Fibroblast of upper back skin (primary cell): Measurements from ENCODE around the gene PPM1H.
"Not testable (repeated sequence)": the region's sequence is repeated elsewhere in the genome, so short reads cannot be mapped to it uniquely, and the experiment has no call there.

ENCODE experiments used
- DNase-seq: peaks from one replicate; pipeline ENCODE4 v3.0.0-alpha.2; 2013

Gene PPM1H

GRCh38 chr12:62832558-62832957, 102.4 kb downstream of the PPM1H start:
- no peak for DNase-seq

DNA sequence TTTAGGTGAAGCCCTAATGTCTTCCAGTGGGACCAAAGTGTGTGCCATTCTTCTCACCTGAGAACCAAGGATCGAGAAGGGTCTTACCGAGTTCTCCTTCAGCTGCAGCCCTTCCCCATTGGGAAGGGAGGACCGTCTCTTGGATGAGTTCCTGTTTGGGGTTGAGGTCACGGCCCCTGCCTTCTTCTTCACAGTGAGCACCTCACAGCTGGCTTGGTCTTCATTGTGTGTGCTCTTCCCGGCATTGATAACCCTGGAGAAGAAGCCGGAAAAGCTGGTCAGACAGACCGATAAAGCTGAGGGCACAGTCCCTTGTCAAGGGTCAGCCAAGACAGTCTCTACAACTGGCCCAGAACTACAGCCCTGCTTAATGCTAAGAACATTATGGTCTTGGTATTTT, 102.9 kb downstream of the PPM1H start:
- DNase-seq: no peak

DNA sequence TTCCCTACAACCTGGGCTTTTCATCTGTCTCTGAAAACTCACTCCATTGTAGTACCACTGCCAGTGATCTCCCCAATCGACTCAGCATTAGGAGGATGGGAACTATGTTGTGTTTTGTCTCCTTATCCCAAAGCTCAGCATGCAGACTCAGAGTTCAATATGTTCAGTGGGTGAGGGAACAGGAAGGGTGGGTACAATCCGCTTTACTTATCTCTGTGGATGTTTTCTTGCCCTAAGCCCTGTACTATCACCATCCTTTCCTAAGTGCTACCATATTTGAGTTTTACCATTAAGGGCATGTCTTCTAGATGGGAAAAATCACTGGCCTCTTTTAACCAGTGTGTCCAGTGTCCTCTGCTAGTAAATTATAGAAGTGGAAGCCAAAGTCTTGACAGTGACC, 107.1 kb downstream of the PPM1H start:
- no peak for DNase-seq

DNA sequence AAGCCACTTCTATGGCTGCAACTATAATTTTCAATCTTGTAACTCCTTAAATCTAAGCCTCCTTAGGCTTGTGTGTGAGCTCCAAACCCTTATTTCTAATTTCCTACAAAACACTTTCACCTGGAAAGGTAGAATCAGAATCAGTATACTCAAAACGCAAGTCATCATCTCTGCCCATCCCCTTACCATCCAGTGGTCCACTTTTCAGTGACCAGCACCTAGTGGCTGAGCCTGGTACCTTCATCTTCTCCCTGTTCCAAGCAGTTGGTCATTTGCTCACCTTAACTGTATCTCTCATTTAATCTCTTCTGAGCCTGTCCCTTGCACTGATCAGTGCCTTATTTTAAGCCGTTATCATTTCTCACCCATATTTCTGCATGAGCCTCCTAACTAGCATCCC, 107.9 kb downstream of the PPM1H start:
- DNase-seq: no peak

DNA sequence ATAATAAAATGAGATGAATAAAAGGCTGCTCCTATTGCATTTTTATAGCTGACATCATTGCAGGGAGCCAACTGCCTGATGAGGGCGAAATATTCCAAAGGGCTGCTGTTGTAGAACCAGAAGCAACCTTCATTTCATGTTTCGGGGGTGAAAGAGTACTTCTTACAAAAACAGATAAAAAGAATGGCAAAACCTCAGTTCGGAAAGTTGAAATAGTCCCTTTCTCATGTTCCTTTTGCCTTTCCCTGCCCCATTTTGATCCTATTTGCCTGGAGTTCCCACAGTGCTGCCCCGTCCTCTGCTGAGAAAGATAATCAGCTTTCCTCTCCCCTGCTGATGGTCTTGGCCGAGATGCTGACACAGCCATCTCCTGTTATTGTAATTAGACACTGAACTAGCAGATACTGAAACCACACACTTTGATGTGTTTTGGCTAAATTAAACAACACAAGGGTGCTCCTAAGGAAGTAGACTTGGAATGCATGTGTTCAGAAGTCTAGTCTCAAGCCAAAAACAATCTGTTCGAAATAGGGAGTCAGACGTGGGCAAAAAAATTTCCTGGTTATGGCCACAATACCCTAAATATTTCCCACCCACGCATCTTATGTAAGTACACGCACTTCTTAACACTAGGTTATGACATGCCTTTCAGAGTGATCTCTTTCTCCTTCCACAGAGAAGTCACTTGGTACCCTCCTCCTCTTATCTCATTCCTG, 117.2 kb downstream of the PPM1H start:
- DNase-seq: peak; percentile 21

- no peak for DNase-seq
Measured at GRCh38 chr12:62814243-62814642, 120.7 kb downstream of the PPM1H start.

DNA sequence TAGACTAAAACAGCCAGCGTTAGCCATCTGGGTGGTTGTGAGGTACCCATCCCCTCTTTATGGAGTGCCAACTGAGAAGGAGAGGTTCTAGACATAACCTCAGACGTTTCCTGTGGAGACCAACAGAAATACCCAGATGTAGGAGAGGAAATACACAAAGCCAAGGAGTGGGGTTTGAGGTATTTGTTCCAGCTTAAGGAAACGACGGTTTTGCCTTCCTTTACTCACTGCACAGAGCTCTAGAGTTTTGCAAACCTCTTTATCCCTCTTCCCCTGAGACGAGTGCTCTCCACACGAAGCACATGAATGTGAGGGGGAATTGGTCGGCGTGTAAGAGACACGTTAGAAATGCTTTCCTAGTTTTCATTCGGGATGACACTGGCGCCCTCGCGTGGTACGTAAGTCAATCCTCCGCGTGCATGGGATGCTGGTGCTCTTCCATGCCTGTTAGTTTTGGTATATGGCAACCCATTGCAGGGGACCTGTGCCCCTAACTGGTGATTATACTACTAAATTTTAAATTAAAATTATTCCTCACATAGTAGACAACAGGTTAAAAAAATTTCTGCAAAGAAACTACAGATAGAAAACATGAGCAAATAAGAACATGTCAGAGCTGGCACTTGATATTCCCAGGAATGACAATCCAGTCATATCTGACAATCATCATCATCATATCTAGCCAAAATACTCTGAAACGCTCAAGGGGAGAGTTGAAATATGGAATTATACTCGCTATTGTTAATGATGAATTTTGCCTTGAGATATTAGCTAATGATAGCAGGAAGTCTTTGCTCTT, 121.7 kb downstream of the PPM1H start:
- peak; percentile 74 for DNase-seq

- not testable (repeated sequence) for DNase-seq
Measured at GRCh38 chr12:62811481-62811880, 123.5 kb downstream of the PPM1H start.

GRCh38 chr12:62808166-62808879, 126.6 kb downstream of the PPM1H start:
- no peak for DNase-seq

- DNase-seq: no peak
Measured at GRCh38 chr12:62806893-62807292, 128.1 kb downstream of the PPM1H start.

GRCh38 chr12:62806244-62806836, 128.6 kb downstream of the PPM1H start:
- no peak for DNase-seq

DNA sequence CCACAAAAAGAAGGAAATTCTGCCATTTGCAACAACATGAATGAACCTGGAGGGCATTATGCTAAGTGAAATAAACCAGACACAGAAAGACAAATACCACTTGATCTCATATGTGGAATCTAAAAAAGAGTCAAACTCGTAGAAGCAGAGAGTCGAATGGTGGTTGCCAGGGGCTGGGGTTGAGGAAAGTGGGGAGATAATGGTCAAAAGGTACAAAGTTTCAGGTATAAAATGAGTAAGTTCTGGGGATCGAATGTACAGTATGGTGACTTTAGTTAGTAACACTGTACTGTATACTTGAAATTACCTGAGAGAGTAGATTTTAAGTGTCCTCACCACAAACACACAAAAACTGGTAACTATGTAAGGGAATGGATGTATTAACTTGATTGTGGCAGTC, 129.4 kb downstream of the PPM1H start:
- no peak for DNase-seq

GRCh38 chr12:62803756-62804155, 131.2 kb downstream of the PPM1H start:
- no peak for DNase-seq

DNA sequence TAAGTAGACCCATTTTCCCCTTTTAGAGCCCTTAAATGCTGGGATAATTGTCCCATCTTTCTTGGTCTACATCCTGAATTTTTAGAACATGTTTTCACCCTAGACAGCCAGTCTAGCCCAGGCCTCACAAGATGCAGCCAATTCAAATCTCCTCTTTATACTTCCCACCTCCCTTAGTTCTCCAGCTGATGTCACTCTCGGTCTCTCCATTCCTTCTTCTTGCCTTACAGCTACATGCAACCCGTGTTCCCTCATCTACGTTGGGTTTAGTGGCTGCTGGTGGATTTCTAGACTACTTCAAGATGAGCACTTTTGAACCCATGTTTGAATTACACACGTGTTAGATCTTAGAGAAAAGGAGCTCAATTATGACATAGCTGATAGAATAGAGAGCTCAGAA, 132.0 kb downstream of the PPM1H start:
- DNase-seq: peak; percentile 36

GRCh38 chr12:62802321-62802720, 132.6 kb downstream of the PPM1H start:
- no peak for DNase-seq

DNA sequence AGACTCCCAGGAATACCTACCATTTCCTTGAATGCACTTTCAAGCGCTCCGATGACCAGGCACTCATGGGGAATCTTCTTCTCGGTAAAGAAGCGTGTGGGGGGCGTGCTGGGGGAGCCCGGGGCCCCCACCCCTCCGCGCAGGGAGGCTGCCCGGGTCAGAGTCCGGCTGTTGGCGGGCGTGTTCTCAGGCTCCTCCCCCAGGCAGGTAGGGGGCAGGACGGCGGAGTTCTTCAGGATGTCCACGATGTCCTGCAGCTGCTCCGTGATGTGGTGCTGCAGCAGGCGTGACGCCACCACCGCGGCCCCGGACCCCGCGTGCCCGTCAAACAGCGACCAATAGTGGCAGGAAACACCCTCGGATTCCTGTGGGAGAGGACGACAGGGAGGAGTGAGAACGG, 133.2 kb downstream of the PPM1H start:
- DNase-seq: no peak

DNA sequence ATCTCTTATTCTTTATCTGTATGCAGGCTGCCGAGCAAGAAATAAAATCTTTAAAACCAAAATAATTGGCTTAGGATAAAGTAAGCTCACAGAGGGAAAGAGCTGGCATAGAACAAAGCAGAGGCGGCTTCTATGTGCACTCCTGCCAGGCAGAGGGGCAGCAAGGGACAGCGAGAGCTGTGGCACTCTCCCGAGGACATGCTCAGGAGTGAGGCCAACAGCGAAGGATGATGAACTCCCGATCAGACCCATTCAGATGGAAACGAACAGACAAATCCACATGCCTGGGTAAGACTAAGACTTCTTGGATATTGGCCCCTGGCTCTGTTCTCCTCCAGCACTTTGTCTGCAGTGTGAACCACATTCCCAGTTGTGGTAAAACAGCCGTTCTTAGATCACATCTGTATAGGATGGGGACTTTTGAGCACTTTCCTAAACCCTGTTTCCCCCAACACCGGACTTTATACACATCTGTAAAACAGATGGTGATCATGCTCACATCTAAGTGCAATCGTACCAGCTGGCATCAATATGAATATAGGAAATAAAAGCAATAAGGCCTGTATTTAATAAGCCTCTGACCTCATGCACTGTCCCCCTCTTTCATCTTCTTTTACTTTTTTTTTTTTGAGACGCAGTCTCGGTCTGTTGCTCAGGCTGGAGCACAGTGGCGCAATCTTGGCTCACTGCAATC, 134.1 kb downstream of the PPM1H start:
- DNase-seq: peak; percentile 62

GRCh38 chr12:62799766-62800406, 135.1 kb downstream of the PPM1H start:
- no peak for DNase-seq

DNA sequence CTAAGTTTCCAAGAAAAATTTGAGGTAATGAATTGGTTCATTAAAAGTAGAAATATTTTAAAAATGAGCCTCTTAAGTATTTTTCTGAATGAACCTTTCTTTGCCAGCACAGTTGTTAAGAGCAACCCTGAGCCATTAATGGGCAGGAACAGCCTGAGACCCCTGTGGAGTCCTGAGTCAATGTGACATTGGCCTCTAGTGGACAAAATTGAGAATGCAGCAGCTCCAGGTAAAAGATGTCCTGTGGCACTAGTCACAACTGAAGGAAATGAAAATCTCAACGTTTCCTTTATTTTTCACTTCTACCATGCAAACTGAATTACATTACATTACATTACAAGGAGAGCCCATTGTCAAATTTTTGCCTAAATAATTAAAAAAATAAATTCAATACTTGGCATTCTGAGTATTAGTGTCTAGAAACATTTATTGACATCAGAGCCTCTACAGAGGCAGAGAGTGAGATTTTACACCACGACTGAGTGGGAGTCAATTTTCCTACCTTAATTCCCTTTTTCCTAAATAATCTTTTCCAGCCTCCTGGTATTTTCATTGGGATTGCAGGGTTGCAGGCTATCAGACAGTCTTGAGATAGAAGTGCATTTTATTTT, 135.7 kb downstream of the PPM1H start:
- peak; percentile 82 for DNase-seq

- DNase-seq: no peak
Measured at GRCh38 chr12:62794218-62794583, 140.7 kb downstream of the PPM1H start.

GRCh38 chr12:62793256-62794217, 141.4 kb downstream of the PPM1H start:
- peak; percentile 99 for DNase-seq
